Measurements from ENCODE around the gene S100A6.

The S100A6 gene

DNA sequence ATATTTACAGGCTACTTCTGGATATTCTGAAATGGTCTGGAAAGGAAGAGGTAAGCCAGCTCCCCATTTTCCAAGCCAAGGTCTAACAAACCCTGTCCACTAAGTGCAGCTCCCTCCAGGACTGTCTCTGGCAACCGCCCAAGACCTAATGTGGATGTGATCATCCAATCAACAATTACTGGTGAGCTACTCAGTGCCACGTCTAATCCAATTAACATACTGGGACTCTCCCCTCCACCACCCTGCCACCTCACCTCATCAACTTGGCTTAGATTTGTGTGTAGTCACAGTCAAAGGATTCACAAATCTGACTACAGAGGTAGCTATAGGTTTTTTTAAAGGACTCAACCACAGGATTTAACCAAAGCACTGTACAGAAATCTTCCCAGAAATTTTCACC is 49.9 kb downstream of the S100A6 start:
- no peak overlapping the region for H3K4me3 ChIP-seq (replicated peaks; ENCODE audit: low read depth, low read length)
- DNase-seq (ENCODE audit: extremely low read depth, low read depth): no peak
- TF ChIP-seq, protein P1, sequence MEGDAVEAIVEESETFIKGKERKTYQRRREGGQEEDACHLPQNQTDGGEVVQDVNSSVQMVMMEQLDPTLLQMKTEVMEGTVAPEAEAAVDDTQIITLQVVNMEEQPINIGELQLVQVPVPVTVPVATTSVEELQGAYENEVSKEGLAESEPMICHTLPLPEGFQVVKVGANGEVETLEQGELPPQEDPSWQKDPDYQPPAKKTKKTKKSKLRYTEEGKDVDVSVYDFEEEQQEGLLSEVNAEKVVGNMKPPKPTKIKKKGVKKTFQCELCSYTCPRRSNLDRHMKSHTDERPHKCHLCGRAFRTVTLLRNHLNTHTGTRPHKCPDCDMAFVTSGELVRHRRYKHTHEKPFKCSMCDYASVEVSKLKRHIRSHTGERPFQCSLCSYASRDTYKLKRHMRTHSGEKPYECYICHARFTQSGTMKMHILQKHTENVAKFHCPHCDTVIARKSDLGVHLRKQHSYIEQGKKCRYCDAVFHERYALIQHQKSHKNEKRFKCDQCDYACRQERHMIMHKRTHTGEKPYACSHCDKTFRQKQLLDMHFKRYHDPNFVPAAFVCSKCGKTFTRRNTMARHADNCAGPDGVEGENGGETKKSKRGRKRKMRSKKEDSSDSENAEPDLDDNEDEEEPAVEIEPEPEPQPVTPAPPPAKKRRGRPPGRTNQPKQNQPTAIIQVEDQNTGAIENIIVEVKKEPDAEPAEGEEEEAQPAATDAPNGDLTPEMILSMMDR (IDR thresholded peaks at IDR 0.05; ENCODE audit: low read depth, low read length, missing control alignments): no peak
